ENCODE measurements around the gene GEMIN8. TPM values are rescaled to one million over a fixed set of nuclear protein-coding genes. Genes with fewer than 3 reads are reported as not detected.

Gene GEMIN8
- total RNA-seq, 1 experiment from 2014 or later, result 14.8 TPM

DNA sequence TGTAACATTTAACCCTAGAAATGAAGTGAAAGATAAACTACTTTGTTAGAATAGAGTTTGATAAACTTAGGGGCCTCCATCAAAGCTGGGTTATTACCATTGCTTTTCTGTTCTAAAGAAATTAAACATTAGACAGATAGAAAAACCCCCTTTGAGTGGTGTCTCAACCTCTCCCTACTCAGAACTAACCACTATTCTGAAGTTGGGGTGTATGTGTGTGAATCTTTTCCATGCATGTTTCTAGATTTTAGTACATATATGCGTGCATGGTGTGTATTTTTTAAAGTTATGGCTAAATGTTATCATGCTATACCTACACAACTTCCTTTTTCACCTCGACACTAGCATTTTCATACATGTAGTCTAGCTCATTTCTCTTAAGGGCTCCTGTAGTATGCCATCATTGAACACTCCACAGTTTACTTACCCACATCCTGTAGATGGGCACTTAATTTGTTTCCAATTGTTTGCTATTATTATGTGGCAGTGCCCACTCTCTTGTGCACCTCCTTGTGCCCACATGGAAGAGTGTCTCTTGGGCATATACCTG is 25.7 kb downstream of the GEMIN8 start:
- no peaks in the 10 kb centered on the region for H3K23me2 ChIP-seq (ENCODE audit: insufficient read length, low read depth, low read length, poor library complexity, severe bottlenecking)
- no peak overlapping the region for H2BK5ac ChIP-seq (ENCODE audit: insufficient read length, low read length)
- Mint-ChIP-seq H3K27me3 (ENCODE audit: low read depth) (no peaks in the 10 kb centered on the region; the same call in 1 of the 2 replicates), H3K9me3 (peaks cover 33 to 34% of the 10 kb centered on the region in 2 experiments), H3K27ac (no peak overlapping the region), H3K36me3 (ENCODE audit: insufficient read depth in 1 of 3, low read depth in 3 of 3) (peaks cover 6 to 18% (median 14%) of the 10 kb centered on the region in 3 experiments; a peak in 6 of 7 replicates), H3K4me1 (no peaks in the 10 kb centered on the region), H3K4me3 (no peak overlapping the region)
- no peak overlapping the region for H2BK12ac ChIP-seq (ENCODE audit: insufficient read length, low read depth, low read length)
- no peak overlapping the region for H2AFZ ChIP-seq (ENCODE audit: low read length)
- TF ChIP-seq, protein P1, sequence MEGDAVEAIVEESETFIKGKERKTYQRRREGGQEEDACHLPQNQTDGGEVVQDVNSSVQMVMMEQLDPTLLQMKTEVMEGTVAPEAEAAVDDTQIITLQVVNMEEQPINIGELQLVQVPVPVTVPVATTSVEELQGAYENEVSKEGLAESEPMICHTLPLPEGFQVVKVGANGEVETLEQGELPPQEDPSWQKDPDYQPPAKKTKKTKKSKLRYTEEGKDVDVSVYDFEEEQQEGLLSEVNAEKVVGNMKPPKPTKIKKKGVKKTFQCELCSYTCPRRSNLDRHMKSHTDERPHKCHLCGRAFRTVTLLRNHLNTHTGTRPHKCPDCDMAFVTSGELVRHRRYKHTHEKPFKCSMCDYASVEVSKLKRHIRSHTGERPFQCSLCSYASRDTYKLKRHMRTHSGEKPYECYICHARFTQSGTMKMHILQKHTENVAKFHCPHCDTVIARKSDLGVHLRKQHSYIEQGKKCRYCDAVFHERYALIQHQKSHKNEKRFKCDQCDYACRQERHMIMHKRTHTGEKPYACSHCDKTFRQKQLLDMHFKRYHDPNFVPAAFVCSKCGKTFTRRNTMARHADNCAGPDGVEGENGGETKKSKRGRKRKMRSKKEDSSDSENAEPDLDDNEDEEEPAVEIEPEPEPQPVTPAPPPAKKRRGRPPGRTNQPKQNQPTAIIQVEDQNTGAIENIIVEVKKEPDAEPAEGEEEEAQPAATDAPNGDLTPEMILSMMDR (conservative IDR thresholded peaks at IDR 0.05), result no peak
- no peak overlapping the region for H3T11ph ChIP-seq (ENCODE audit: low read length)
- no peak overlapping the region for H3K9ac ChIP-seq (ENCODE audit: extremely low read depth, insufficient read length, low read length)
- H3K4me1 ChIP-seq (ENCODE audit: insufficient read depth, low read length), result no peaks in the 10 kb centered on the region
- H3K27me3 ChIP-seq (ENCODE audit: insufficient read depth, low read length), result no peaks in the 10 kb centered on the region
- H3K4me2 ChIP-seq (ENCODE audit: insufficient read depth, insufficient read length, low read length), result no peak overlapping the region
- H2BK20ac ChIP-seq (ENCODE audit: low read depth, low read length, poor library complexity, severe bottlenecking), result no peak overlapping the region
- no peak overlapping the region for H3K23ac ChIP-seq (ENCODE audit: insufficient read length, low read depth, low read length)
- H4K5ac ChIP-seq (ENCODE audit: insufficient read length, low read depth, low read length), result no peak overlapping the region
- H3K79me1 ChIP-seq (ENCODE audit: insufficient read depth, low read depth, low read length, poor library complexity, severe bottlenecking), result no peaks in the 10 kb centered on the region
- H4K8ac ChIP-seq (replicated peaks; ENCODE audit: insufficient read length, low read depth, low read length), result no peak overlapping the region
- peaks cover 5% of the 10 kb centered on the region for H3K9me3 ChIP-seq (ENCODE audit: control insufficient read depth, low read depth, low read length)
- H3K18ac ChIP-seq (ENCODE audit: insufficient read length, low read depth, low read length), result no peak overlapping the region
- no peak for DNase-seq
- no peak overlapping the region for H3K56ac ChIP-seq (ENCODE audit: insufficient read length, low read depth, low read length)
- no peak overlapping the region for H3K27ac ChIP-seq (ENCODE audit: insufficient read length, low read depth, low read length)
- H4K91ac ChIP-seq (ENCODE audit: insufficient read length, low read depth, low read length), result no peak overlapping the region
- H3K79me2 ChIP-seq (ENCODE audit: insufficient read depth, low read length), result no peaks in the 10 kb centered on the region
- H3K14ac ChIP-seq (ENCODE audit: insufficient read depth, low read length), result no peak overlapping the region
- no peaks in the 10 kb centered on the region for H4K20me1 ChIP-seq (ENCODE audit: control insufficient read depth, insufficient read depth, insufficient read length)
- no peak overlapping the region for H2BK120ac ChIP-seq (ENCODE audit: low read depth, low read length, poor library complexity, severe bottlenecking)
- H3K4ac ChIP-seq (ENCODE audit: low read depth, low read length), result no peak overlapping the region
- H2AK5ac ChIP-seq (ENCODE audit: insufficient read length, low read length), result no peak overlapping the region
- no peak overlapping the region for H2BK15ac ChIP-seq (ENCODE audit: low read depth, low read length)
- WGBS (ENCODE audit: extremely low coverage, insufficient read length, low lambda C conversion rate), result no CpG with 5 or more reads among the region's 2 CpGs

All from H9 (cell line).